B cell (primary cell): ENCODE data around the gene EEFSEC.

Experiments used
- CTCF ChIP-seq: fragments of 200-600 bp; IDR thresholded peaks from one replicate; pipeline ENCODE4 v1.8.0; 2022; ENCODE audit warnings: antibody characterized with exemption, mild to moderate bottlenecking
- EZH2 ChIP-seq: IDR thresholded peaks from 2 replicates; pipeline ENCODE4 v1.6.1; 2012; ENCODE audit warnings: borderline replicate concordance, low read depth, mild to moderate bottlenecking, moderate library complexity, low read length; ENCODE audit not compliant: insufficient read depth, poor library complexity, severe bottlenecking

GRCh38 chr3:128368626-128369025, 215.3 kb downstream of the EEFSEC start:
- no peak for TF ChIP-seq CTCF
- no peak for TF ChIP-seq EZH2
